OCI-LY1 (cell line): Measurements from ENCODE around the gene SLAMF7.

Source experiments
- H2AFZ ChIP-seq: fragments of 200-600 bp; sonication (generic), shearing (Covaris generic); 2 replicates; pipeline ENCODE4 v1.6.0; 2014; ENCODE audit warnings: antibody characterized with exemption, mild to moderate bottlenecking, low read length
- H3F3A ChIP-seq: fragments of 200-600 bp; sonication (generic), shearing (Covaris generic); 2 replicates; pipeline ENCODE4 v1.6.0; 2014; ENCODE audit warnings: mild to moderate bottlenecking, antibody characterized with exemption, low read length, moderate library complexity; ENCODE audit not compliant: insufficient read depth
- H3K27ac ChIP-seq: fragments of 200-600 bp; sonication (generic); 2 replicates; pipeline ENCODE4 v1.5.1; 2014; ENCODE audit warnings: low read length, mixed run types, mild to moderate bottlenecking, low read depth; ENCODE audit not compliant: poor library complexity, severe bottlenecking
- H3K27me3 ChIP-seq: fragments of 200-600 bp; sonication (generic); 2 replicates; pipeline ENCODE4 v1.6.0; 2014; ENCODE audit warnings: antibody characterized with exemption, mild to moderate bottlenecking, low read length, moderate library complexity; ENCODE audit not compliant: insufficient read depth
- H3K36me3 ChIP-seq: fragments of 200-600 bp; sonication (generic); 2 replicates; pipeline ENCODE4 v1.6.1; 2014; ENCODE audit warnings: mild to moderate bottlenecking, antibody characterized with exemption, low read length, moderate library complexity, mixed read lengths; ENCODE audit not compliant: insufficient read depth
- H3K4me1 ChIP-seq: fragments of 200-600 bp; sonication (generic); 2 replicates; pipeline ENCODE4 v1.5.1; 2014; ENCODE audit warnings: mild to moderate bottlenecking, low read length, moderate library complexity; ENCODE audit not compliant: insufficient read depth, severe bottlenecking
- H3K4me2 ChIP-seq: fragments of 200-600 bp; sonication (generic), shearing (Covaris generic); 2 replicates; pipeline ENCODE4 v1.6.1; 2014; ENCODE audit warnings: low read length
- H3K4me3 ChIP-seq: fragments of 200-600 bp; sonication (generic); 2 replicates; pipeline ENCODE4 v1.5.1; 2014; ENCODE audit warnings: low read length, low read depth, mild to moderate bottlenecking, mixed read lengths; ENCODE audit not compliant: poor library complexity, severe bottlenecking
- H3K79me2 ChIP-seq: fragments of 200-600 bp; shearing (Covaris generic); 2 replicates; pipeline ENCODE4 v1.6.1; 2016; ENCODE audit warnings: mixed run types, low read length, mixed read lengths; ENCODE audit not compliant: insufficient read depth
- H3K9ac ChIP-seq: fragments of 200-600 bp; sonication (generic), shearing (Covaris generic); 2 replicates; pipeline ENCODE4 v1.6.1; 2014; ENCODE audit warnings: mild to moderate bottlenecking, low read length, mixed read lengths
- H3K9me2 ChIP-seq: fragments of 200-600 bp; sonication (generic), shearing (Covaris generic); 2 replicates; pipeline ENCODE4 v1.6.1; 2014; ENCODE audit warnings: low read depth, mild to moderate bottlenecking, low read length, mixed read lengths
- H3K9me3 ChIP-seq: fragments of 200-600 bp; shearing (Covaris generic); 2 replicates; pipeline ENCODE4 v1.6.1; 2014; ENCODE audit warnings: low read length, mixed read lengths
- H4K20me1 ChIP-seq: fragments of 200-600 bp; sonication (generic), shearing (Covaris generic); 2 replicates; pipeline ENCODE4 v1.6.0; 2016; ENCODE audit warnings: mild to moderate bottlenecking, low read length; ENCODE audit not compliant: insufficient read depth
- EZH2 ChIP-seq: fragments of 200-600 bp; sonication (generic), shearing (Covaris generic); IDR thresholded peaks from 2 replicates; pipeline ENCODE4 v1.8.0; 2017; ENCODE audit warnings: borderline replicate concordance, mixed run types, mild to moderate bottlenecking, antibody characterized with exemption, low read length, moderate library complexity, mixed read lengths
- TF ChIP-seq, protein P1 (sequence below): fragments of 200-600 bp; sonication (generic), shearing (Covaris generic); IDR thresholded peaks from 2 replicates; pipeline ENCODE4 v1.5.1; 2017; ENCODE audit warnings: mild to moderate bottlenecking, antibody characterized with exemption, low read length, moderate library complexity, mixed read lengths

Gene SLAMF7

DNA sequence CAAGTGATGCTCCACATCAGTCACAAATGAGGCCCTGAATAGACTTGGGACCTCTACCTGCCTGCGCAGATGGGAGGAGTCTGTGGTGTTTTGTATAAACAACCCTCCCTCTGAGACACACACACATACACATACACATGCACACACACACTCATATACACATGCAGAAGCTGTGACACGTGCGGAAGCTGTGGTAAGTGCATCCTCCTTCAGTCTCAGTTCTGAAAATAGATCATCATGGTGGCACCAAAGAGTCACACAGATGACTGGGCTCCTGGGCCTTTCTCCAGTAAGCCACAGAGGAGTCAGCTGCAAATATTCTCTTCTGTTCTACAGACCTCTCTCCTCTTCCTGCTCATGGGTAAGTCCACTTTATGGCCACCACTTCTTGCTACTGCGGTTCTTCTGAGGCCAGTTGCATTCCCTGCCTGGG, 56.9 kb downstream of the SLAMF7 start, which contains the start of gene LY9:
Gene LY9, plus strand, starts transcription at position 224 of the 433 bp plus-strand sequence. Its CDS starts 14 bp downstream, at position 238.
- Histone ChIP-seq H3K4me1 (peaks cover 58% of the 10 kb centered on the region), H3K4me3 (peak within 1 kb of the TSS; percentile 64), H2AFZ (no peak within 1 kb of the TSS), H3F3A (peaks cover 2% of the 10 kb centered on the region; the same call in 1 of the 2 replicates), H3K9me3 (no peaks in the 10 kb centered on the region), H3K9ac (peak within 1 kb of the TSS; percentile 57), H3K27me3 (no peaks in the 10 kb centered on the region), H4K20me1 (no peaks in the 10 kb centered on the region), H3K4me2 (peak within 1 kb of the TSS; percentile 89), H3K27ac (peak within 1 kb of the TSS; percentile 72), H3K79me2 (no peaks in the 10 kb centered on the region), H3K9me2 (no peaks in the 10 kb centered on the region), H3K36me3 (peaks cover 6% of the 10 kb centered on the region; the same call in 1 of the 2 replicates)
- no peak for TF ChIP-seq EZH2
- TF ChIP-seq, protein P1, sequence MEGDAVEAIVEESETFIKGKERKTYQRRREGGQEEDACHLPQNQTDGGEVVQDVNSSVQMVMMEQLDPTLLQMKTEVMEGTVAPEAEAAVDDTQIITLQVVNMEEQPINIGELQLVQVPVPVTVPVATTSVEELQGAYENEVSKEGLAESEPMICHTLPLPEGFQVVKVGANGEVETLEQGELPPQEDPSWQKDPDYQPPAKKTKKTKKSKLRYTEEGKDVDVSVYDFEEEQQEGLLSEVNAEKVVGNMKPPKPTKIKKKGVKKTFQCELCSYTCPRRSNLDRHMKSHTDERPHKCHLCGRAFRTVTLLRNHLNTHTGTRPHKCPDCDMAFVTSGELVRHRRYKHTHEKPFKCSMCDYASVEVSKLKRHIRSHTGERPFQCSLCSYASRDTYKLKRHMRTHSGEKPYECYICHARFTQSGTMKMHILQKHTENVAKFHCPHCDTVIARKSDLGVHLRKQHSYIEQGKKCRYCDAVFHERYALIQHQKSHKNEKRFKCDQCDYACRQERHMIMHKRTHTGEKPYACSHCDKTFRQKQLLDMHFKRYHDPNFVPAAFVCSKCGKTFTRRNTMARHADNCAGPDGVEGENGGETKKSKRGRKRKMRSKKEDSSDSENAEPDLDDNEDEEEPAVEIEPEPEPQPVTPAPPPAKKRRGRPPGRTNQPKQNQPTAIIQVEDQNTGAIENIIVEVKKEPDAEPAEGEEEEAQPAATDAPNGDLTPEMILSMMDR = no peak

DNA sequence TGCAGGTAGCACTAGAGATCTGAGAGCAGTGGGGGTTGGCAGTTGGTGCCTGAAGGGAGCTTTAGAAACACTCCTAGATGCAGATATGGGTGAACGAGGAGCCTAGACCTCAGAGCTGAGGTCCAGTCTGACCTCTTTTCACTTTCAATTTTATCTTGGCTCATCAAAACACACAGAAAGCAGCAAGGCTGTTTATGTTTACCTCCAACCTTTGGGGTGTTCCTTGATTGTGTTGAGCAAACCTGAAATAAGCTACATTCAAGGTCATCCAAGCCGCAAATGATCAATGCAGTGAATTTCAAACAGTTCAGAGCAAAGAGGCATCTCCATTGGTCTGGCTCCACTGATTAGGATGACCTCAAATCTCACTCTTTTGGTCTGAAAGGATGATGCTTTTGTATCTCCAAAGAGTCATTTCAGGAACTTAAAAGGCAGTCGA, 58.2 kb downstream of the SLAMF7 start:
- H4K20me1 ChIP-seq = no peaks in the 10 kb centered on the region
- H3K79me2 ChIP-seq = no peaks in the 10 kb centered on the region
- no peak overlapping the region for H2AFZ ChIP-seq
- peak overlapping the region; percentile 64 for H3K4me3 ChIP-seq
- H3K4me1 ChIP-seq = peaks cover 63% of the 10 kb centered on the region
- peak overlapping the region; percentile 89 for H3K4me2 ChIP-seq
- no peaks in the 10 kb centered on the region for H3K9me2 ChIP-seq
- H3K9ac ChIP-seq = peak overlapping the region; percentile 57
- H3K9me3 ChIP-seq = no peaks in the 10 kb centered on the region
- no peaks in the 10 kb centered on the region for H3F3A ChIP-seq
- H3K27ac ChIP-seq = peak overlapping the region; percentile 72
- H3K36me3 ChIP-seq = peaks cover 15% of the 10 kb centered on the region
- no peaks in the 10 kb centered on the region for H3K27me3 ChIP-seq
- TF ChIP-seq, protein P1 = no peak
- no peak for TF ChIP-seq EZH2

DNA sequence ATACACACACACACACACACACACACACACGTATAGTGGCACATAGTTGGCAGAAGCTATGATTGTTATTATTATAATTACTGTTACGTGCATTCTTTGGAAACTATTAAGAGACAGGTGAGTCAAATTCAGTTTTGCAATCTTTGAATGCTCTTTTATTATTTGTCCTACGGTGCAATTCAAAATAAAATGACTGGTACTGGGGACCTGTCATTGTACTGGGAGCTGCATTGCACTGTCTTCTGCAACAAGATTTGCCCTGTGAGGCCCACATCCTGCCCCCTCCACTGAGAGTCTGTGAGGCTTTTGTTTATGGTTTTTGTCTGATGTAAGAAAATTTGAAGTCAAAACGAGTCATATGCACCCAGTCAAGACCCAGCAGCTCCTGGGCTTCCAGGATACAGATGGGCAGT, 58.8 kb downstream of the SLAMF7 start:
- Histone ChIP-seq H3K27me3 (no peaks in the 10 kb centered on the region), H3K9me2 (no peaks in the 10 kb centered on the region), H3F3A (no peaks in the 10 kb centered on the region), H2AFZ (no peak overlapping the region), H3K79me2 (no peaks in the 10 kb centered on the region), H3K9me3 (no peaks in the 10 kb centered on the region), H4K20me1 (no peaks in the 10 kb centered on the region), H3K4me3 (peak overlapping the region; percentile 64), H3K4me2 (peak overlapping the region; percentile 89), H3K4me1 (peaks cover 63% of the 10 kb centered on the region), H3K9ac (peak overlapping the region; percentile 57; the same call in 1 of the 2 replicates), H3K27ac (peak overlapping the region; percentile 72), H3K36me3 (peaks cover 17% of the 10 kb centered on the region)
- TF ChIP-seq EZH2 = no peak
- TF ChIP-seq, protein P1 = no peak
